ENCODE data around the gene ADARB2.

DNA sequence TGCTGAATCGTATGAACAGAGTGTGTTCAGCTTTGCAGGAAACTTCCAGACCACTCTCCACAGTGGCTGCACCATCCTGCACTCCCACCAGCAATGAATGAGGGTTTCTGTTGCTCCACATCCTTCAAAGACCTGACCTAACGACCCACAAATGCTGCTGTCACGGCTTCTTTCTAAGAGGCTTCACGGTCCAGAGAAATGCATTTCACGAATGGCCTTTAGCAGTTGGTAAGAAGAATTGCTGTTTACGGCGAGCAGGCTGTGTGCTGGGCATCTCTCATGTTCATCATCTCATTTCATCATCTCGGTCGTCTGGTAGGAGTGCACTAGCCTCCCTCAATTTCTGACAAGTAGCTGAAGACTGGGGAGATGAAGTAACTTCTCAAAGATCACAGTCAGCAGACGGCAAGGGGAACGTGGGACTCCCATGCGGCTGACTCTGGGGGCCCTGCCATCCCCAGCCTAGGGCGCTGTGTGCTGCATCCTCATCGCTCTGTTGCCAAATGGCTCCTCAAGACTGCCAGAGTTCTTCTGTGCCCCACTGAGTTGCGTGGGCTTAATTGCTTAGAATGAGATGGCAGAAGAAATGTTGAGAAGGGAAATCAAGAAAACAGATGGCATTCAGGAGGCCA is 72.9 kb downstream of the ADARB2 start:
- TF ChIP-seq, protein P1, sequence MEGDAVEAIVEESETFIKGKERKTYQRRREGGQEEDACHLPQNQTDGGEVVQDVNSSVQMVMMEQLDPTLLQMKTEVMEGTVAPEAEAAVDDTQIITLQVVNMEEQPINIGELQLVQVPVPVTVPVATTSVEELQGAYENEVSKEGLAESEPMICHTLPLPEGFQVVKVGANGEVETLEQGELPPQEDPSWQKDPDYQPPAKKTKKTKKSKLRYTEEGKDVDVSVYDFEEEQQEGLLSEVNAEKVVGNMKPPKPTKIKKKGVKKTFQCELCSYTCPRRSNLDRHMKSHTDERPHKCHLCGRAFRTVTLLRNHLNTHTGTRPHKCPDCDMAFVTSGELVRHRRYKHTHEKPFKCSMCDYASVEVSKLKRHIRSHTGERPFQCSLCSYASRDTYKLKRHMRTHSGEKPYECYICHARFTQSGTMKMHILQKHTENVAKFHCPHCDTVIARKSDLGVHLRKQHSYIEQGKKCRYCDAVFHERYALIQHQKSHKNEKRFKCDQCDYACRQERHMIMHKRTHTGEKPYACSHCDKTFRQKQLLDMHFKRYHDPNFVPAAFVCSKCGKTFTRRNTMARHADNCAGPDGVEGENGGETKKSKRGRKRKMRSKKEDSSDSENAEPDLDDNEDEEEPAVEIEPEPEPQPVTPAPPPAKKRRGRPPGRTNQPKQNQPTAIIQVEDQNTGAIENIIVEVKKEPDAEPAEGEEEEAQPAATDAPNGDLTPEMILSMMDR (IDR thresholded peaks at IDR 0.05; ENCODE audit: poor library complexity): no peak
- no peak for TF ChIP-seq EZH2 (IDR thresholded peaks at IDR 0.05; ENCODE audit: borderline replicate concordance)

Data from hepatocyte (in vitro differentiated cells).